Tibial nerve (tissue), 4 donors: ENCODE measurements around the gene NID2. TPM values are rescaled to one million over a fixed set of nuclear protein-coding genes. Genes with fewer than 3 reads are reported as not detected.

Experiments
- DNase-seq, 2 donors: peaks; one replicate each; pipeline ENCODE4 v3.0.0-alpha.2; 2019; ENCODE audit warnings: low spot score in 2 of 2
- H3K27ac ChIP-seq, 4 donors: fragments of 200-600 bp; sonication (generic) in 3 of 4; one replicate each; pipeline ENCODE4 v1.5.1; 2017 to 2019; ENCODE audit warnings: mild to moderate bottlenecking in 1 of 4
- H3K27me3 ChIP-seq, 2 donors: fragments of 200-600 bp; sonication (generic) in 1 of 2; one replicate each; pipeline versions ENCODE4 v1.5.1 to v1.6.0; 2017 to 2019
- H3K36me3 ChIP-seq, 3 donors: fragments of 200-600 bp; sonication (generic); one replicate each; pipeline ENCODE4 v1.5.1; 2018 to 2019
- H3K4me1 ChIP-seq, 4 donors: fragments of 200-600 bp; sonication (generic) in 3 of 4; one replicate each; pipeline ENCODE4 v1.5.1; 2017 to 2019
- H3K4me3 ChIP-seq, 4 donors: fragments of 200-600 bp; sonication (generic) in 3 of 4; one replicate each; pipeline ENCODE4 v1.5.1; 2017 to 2019; ENCODE audit warnings: mild to moderate bottlenecking in 1 of 4, moderate library complexity in 1 of 4
- H3K9me3 ChIP-seq, 4 donors: fragments of 200-600 bp; sonication (generic) in 3 of 4; one replicate each; pipeline ENCODE4 v1.5.1; 2017 to 2019
- CTCF ChIP-seq, 5 experiments: fragments of 200-600 bp in 3 of 5; fragments of 450-650 bp in 2 of 5; sonication (generic) in 3 of 5; IDR thresholded peaks; one replicate each; pipeline ENCODE4 v1.5.1; 2016 to 2019; ENCODE audit warnings: antibody characterized with exemption in 5 of 5, mild to moderate bottlenecking in 3 of 5, moderate library complexity in 2 of 5
- EP300 ChIP-seq, 2 donors: sonication (generic); formaldehyde crosslinking; IDR thresholded peaks; one replicate each; pipeline ENCODE4 v1.6.1; 2017; ENCODE audit warnings: antibody characterized with exemption in 2 of 2, mild to moderate bottlenecking in 1 of 2
- POLR2A ChIP-seq, 2 donors: fragments of 450-650 bp; IDR thresholded peaks; one replicate each; pipeline ENCODE4 v1.6.1; 2017; ENCODE audit warnings: antibody characterized with exemption in 2 of 2, mild to moderate bottlenecking in 2 of 2, moderate library complexity in 2 of 2
- WGBS, 2 donors: methylation state at CpG; one replicate each; pipeline ENCODE4 v1.1.5; 2018; 5-methylcytosine and 5-hydroxymethylcytosine counted together
- total RNA-seq, 4 donors: library from RNA; depleted of rRNA; stranded (reverse); fragments of >200 nt; gene quantifications; one replicate each; pipeline ENCODE4 v1.1.0, GENCODE V29; 2016

NID2 gene
- total RNA-seq, 4 donors from 2014 or later, result 61.4 to 90.0 (median 79.4) TPM

- no peak overlapping the region for H3K4me3 ChIP-seq
- H3K4me1 ChIP-seq, result peaks cover 0 to 23% (median 0%) of the 10 kb centered on the region in 4 donors
- 34 to 47% methylated on average over 1 of the region's 1 CpG for WGBS, 2 donors
- TF ChIP-seq EP300 (IDR thresholded peaks at IDR 0.05), result no peak
- no peak for TF ChIP-seq POLR2A (IDR thresholded peaks at IDR 0.05)
- TF ChIP-seq CTCF (IDR thresholded peaks at IDR 0.05), result no peak
- no peaks in the 10 kb centered on the region for H3K27me3 ChIP-seq
- no peak overlapping the region for H3K27ac ChIP-seq
- no peak for DNase-seq
- peaks cover 0 to 5% (median 0%) of the 10 kb centered on the region in 4 donors for H3K9me3 ChIP-seq
- no peaks in the 10 kb centered on the region for H3K36me3 ChIP-seq
Measured at GRCh38 chr14:52089218-52089617, 20.4 kb upstream of the NID2 start.

GRCh38 chr14:52086711-52087110 lies 17.9 kb upstream of the NID2 start:
- TF ChIP-seq CTCF (IDR thresholded peaks at IDR 0.05), result no peak
- TF ChIP-seq POLR2A (IDR thresholded peaks at IDR 0.05), result no peak
- no peak for TF ChIP-seq EP300 (IDR thresholded peaks at IDR 0.05)

GRCh38 chr14:52082903-52083302 lies 14.0 kb upstream of the NID2 start:
- H3K36me3 ChIP-seq, result no peaks in the 10 kb centered on the region
- TF ChIP-seq CTCF (IDR thresholded peaks at IDR 0.05) (no peak), POLR2A (IDR thresholded peaks at IDR 0.05) (no peak), EP300 (IDR thresholded peaks at IDR 0.05) (no peak)
- H3K4me1 ChIP-seq, result peaks cover 0 to 16% (median 2%) of the 10 kb centered on the region in 4 donors
- no peaks in the 10 kb centered on the region for H3K27me3 ChIP-seq
- no peak overlapping the region for H3K27ac ChIP-seq
- peaks cover 0 to 7% (median 0%) of the 10 kb centered on the region in 4 donors for H3K9me3 ChIP-seq
- no peak overlapping the region for H3K4me3 ChIP-seq
- no peak for DNase-seq

More at GRCh38 chr14:52086711-52087110, 17.9 kb upstream of the NID2 start:
- WGBS, 2 donors, result 13 to 20% methylated on average over 4 of the region's 4 CpGs
- Histone ChIP-seq H3K4me1 (peaks cover 0 to 23% (median 0%) of the 10 kb centered on the region in 4 donors), H3K36me3 (no peaks in the 10 kb centered on the region), H3K9me3 (peaks cover 0 to 7% (median 0%) of the 10 kb centered on the region in 4 donors), H3K4me3 (no peak overlapping the region), H3K27me3 (no peaks in the 10 kb centered on the region), H3K27ac (no peak overlapping the region)
- no peak for DNase-seq

GRCh38 chr14:52081964-52082363 lies 13.1 kb upstream of the NID2 start:
- no peaks in the 10 kb centered on the region for H3K27me3 ChIP-seq
- no peaks in the 10 kb centered on the region for H3K36me3 ChIP-seq
- H3K9me3 ChIP-seq, result peaks cover 0 to 7% (median 0%) of the 10 kb centered on the region in 4 donors
- WGBS, 2 donors, result 88 to 92% methylated on average over 3 of the region's 3 CpGs
- H3K4me3 ChIP-seq, result no peak overlapping the region
- TF ChIP-seq POLR2A (IDR thresholded peaks at IDR 0.05) (no peak), CTCF (IDR thresholded peaks at IDR 0.05) (no peak), EP300 (IDR thresholded peaks at IDR 0.05) (no peak)
- peaks cover 0 to 23% (median 2%) of the 10 kb centered on the region in 4 donors for H3K4me1 ChIP-seq
- no peak overlapping the region for H3K27ac ChIP-seq
- no peak for DNase-seq

- Histone ChIP-seq H3K9me3 (peaks cover 0 to 7% (median 0%) of the 10 kb centered on the region in 4 donors), H3K36me3 (no peaks in the 10 kb centered on the region), H3K27ac (peak overlapping the region in 2 of 4 donors; percentile 19 to 47), H3K4me3 (no peak overlapping the region), H3K27me3 (no peaks in the 10 kb centered on the region), H3K4me1 (peaks cover 0 to 27% (median 2%) of the 10 kb centered on the region in 4 donors)
- 56 to 60% methylated on average over 4 of the region's 4 CpGs for WGBS, 2 donors
- no peak for DNase-seq
- no peak for TF ChIP-seq CTCF (IDR thresholded peaks at IDR 0.05)
- TF ChIP-seq EP300 (IDR thresholded peaks at IDR 0.05), result no peak
- TF ChIP-seq POLR2A (IDR thresholded peaks at IDR 0.05), result no peak
Measured at GRCh38 chr14:52080808-52081755, 12.2 kb upstream of the NID2 start.
